Measurements from ENCODE around the gene KLHDC10.

The KLHDC10 gene

GRCh38 chr7:130151591-130152492 is 81.5 kb downstream of the KLHDC10 start:
- no peaks in the 10 kb centered on the region for H3K4me1 ChIP-seq (ENCODE audit: control insufficient read depth, insufficient read depth, low read length)
- no peaks in the 10 kb centered on the region for H3K36me3 ChIP-seq (ENCODE audit: control insufficient read depth, insufficient read depth, low read length)
- H3K27me3 ChIP-seq (ENCODE audit: control insufficient read depth, insufficient read depth, low read length), result no peaks in the 10 kb centered on the region
- H3K9ac ChIP-seq (ENCODE audit: low read length), result no peak overlapping the region
- no peak overlapping the region for H3K27ac ChIP-seq (ENCODE audit: low read depth, low read length)
- H3K9me3 ChIP-seq (ENCODE audit: control insufficient read depth, insufficient read depth, low read depth, low read length), result peaks cover 5% of the 10 kb centered on the region
- no peak overlapping the region for H3K4me3 ChIP-seq (ENCODE audit: low read depth, low read length)

DNA sequence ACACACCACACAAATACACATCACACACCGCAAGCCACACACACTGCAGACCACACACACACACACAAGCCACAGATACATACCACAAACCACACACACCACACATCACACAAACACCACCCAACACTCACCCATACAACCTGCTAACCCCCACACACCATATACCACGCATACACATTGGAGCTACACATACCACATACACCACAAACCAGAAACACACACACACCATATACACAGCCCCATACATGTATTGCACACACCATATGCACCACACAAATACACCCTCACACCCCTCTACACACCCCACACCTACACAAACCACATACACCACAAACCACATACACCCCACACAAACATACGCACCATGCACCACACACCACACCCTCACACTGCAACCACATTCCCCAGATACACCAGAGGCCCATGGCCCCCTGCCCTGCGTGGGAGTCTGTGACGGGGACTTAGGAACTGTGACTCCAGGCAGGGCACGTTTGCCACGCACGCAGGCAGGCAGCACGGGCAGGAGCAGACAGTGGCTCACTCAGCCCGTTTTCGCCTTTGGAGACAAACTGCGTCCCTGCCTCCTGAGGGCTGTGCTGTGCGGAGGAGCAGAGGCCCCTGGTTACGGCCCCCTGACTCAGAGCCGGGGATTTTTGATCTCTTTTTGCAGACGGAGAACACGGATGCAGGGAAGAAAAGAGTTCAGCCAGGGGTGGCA is 82.3 kb downstream of the KLHDC10 start:
- Histone ChIP-seq H3K9ac (ENCODE audit: low read length) (no peak overlapping the region), H3K36me3 (ENCODE audit: control insufficient read depth, insufficient read depth, low read length) (no peaks in the 10 kb centered on the region), H3K9me3 (ENCODE audit: control insufficient read depth, insufficient read depth, low read depth, low read length) (peaks cover 5% of the 10 kb centered on the region), H3K27me3 (ENCODE audit: control insufficient read depth, insufficient read depth, low read length) (no peaks in the 10 kb centered on the region), H3K4me3 (ENCODE audit: low read depth, low read length) (no peak overlapping the region), H3K4me1 (ENCODE audit: control insufficient read depth, insufficient read depth, low read length) (no peaks in the 10 kb centered on the region), H3K27ac (ENCODE audit: low read depth, low read length) (no peak overlapping the region)

DNA sequence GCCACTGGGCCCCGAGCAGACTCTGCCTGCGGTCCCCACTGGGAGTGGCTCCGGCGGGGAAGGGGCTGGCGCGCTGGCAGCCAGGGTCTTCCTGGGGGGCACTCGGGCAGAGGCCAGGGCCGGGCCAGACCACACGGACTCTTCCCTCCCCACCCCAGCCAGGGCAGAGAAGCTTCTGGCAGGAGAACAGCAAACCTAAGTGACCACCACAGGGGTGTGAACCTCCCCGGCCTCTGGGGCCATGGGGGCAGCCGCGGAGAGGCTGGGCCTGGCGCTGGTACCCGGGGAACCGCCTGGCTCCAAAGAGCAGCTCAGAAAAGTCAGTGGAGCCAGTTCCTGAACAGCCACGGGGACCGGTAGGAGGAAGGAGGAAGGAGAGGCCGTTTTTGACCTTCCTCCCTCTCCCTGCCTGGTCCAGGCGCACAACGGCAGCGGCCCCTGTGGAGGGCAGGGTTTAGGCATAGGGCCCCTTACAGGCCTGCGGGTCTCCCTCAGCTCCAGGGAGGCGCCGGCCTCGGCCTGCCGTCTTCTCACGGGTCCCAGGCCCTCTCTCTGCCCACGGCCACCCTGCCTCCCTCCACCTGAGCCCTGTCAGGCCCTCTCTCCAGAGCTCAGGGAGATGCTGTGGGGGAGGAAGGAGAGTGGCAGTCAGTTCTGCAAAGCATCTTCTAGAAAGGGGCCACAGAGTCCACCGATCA is 83.0 kb downstream of the KLHDC10 start:
- Histone ChIP-seq H3K36me3 (ENCODE audit: control insufficient read depth, insufficient read depth, low read length) (peaks cover 3% of the 10 kb centered on the region; the same call in 1 of the 2 replicates), H3K9me3 (ENCODE audit: control insufficient read depth, insufficient read depth, low read depth, low read length) (peaks cover 5% of the 10 kb centered on the region), H3K4me3 (ENCODE audit: low read depth, low read length) (no peak overlapping the region), H3K9ac (ENCODE audit: low read length) (no peak overlapping the region), H3K4me1 (ENCODE audit: control insufficient read depth, insufficient read depth, low read length) (no peaks in the 10 kb centered on the region), H3K27me3 (ENCODE audit: control insufficient read depth, insufficient read depth, low read length) (no peaks in the 10 kb centered on the region), H3K27ac (ENCODE audit: low read depth, low read length) (no peak overlapping the region)

- Histone ChIP-seq H3K27ac (ENCODE audit: low read depth, low read length) (no peak overlapping the region), H3K4me1 (ENCODE audit: control insufficient read depth, insufficient read depth, low read length) (no peaks in the 10 kb centered on the region)
Measured at GRCh38 chr7:130154131-130154500, 83.8 kb downstream of the KLHDC10 start.

DNA sequence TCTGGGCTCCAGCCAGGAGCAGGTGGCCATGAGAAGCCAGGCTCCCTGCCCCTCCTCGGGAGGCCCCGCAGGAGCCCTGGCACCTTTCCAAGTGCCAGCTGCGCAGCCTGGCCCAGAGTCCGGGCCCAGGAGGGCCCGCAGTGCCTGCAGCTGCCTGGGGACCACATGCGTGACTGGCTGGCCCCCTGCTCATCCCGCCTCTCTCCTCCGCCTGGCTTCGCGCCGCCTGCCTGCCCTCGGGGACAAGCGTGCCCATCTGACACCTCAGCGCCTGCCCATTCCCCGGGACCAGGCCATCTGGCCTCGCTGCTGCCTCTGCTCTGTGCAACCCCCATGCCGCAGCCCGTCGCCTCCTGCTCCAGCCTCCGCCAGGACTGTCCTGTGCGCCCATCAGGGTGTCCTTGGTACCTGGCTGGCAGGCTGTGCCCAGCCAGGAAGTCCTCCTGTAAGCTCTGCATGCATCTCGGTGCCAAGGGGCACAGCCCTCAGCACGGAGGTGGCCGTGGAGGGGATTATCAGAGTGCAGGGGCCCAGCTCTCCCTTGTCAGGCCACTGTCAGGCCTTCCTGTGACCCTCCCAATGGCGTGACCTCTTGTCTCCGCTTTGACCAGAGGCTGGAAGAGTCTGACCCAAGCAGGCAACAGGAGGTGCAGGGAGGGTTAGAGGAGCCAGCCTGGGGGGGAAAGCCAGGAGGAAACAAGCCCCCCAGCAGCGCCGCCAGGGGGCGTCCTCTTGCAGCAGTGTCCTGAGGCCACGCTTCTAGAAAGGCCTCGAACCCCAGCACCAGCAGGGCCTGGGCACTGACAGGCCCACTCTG is 84.4 kb downstream of the KLHDC10 start:
- Histone ChIP-seq H3K9me3 (ENCODE audit: control insufficient read depth, insufficient read depth, low read depth, low read length) (peaks cover 5% of the 10 kb centered on the region), H3K27ac (ENCODE audit: low read depth, low read length) (no peak overlapping the region), H3K9ac (ENCODE audit: low read length) (no peak overlapping the region), H3K4me1 (ENCODE audit: control insufficient read depth, insufficient read depth, low read length) (no peaks in the 10 kb centered on the region), H3K4me3 (ENCODE audit: low read depth, low read length) (no peak overlapping the region), H3K27me3 (ENCODE audit: control insufficient read depth, insufficient read depth, low read length) (no peaks in the 10 kb centered on the region), H3K36me3 (ENCODE audit: control insufficient read depth, insufficient read depth, low read length) (peaks cover 6% of the 10 kb centered on the region)

More at GRCh38 chr7:130154131-130154500, 83.8 kb downstream of the KLHDC10 start:
- Histone ChIP-seq H3K36me3 (ENCODE audit: control insufficient read depth, insufficient read depth, low read length) (peaks cover 3% of the 10 kb centered on the region; the same call in 1 of the 2 replicates), H3K27me3 (ENCODE audit: control insufficient read depth, insufficient read depth, low read length) (no peaks in the 10 kb centered on the region), H3K4me3 (ENCODE audit: low read depth, low read length) (no peak overlapping the region), H3K9me3 (ENCODE audit: control insufficient read depth, insufficient read depth, low read depth, low read length) (peaks cover 5% of the 10 kb centered on the region), H3K9ac (ENCODE audit: low read length) (no peak overlapping the region)

- Histone ChIP-seq H3K4me3 (ENCODE audit: low read depth, low read length) (no peak overlapping the region), H3K27me3 (ENCODE audit: control insufficient read depth, insufficient read depth, low read length) (no peaks in the 10 kb centered on the region), H3K9me3 (ENCODE audit: control insufficient read depth, insufficient read depth, low read depth, low read length) (peaks cover 5% of the 10 kb centered on the region), H3K27ac (ENCODE audit: low read depth, low read length) (no peak overlapping the region), H3K4me1 (ENCODE audit: control insufficient read depth, insufficient read depth, low read length) (no peaks in the 10 kb centered on the region), H3K9ac (ENCODE audit: low read length) (no peak overlapping the region), H3K36me3 (ENCODE audit: control insufficient read depth, insufficient read depth, low read length) (peaks cover 20% of the 10 kb centered on the region)
Measured at GRCh38 chr7:130156140-130156539, 85.8 kb downstream of the KLHDC10 start.

- H3K9me3 ChIP-seq (ENCODE audit: control insufficient read depth, insufficient read depth, low read depth, low read length), result peaks cover 5% of the 10 kb centered on the region
- no peak overlapping the region for H3K4me3 ChIP-seq (ENCODE audit: low read depth, low read length)
- H3K9ac ChIP-seq (ENCODE audit: low read length), result no peak overlapping the region
- H3K27me3 ChIP-seq (ENCODE audit: control insufficient read depth, insufficient read depth, low read length), result no peaks in the 10 kb centered on the region
- H3K4me1 ChIP-seq (ENCODE audit: control insufficient read depth, insufficient read depth, low read length), result no peaks in the 10 kb centered on the region
- peaks cover 33% of the 10 kb centered on the region for H3K36me3 ChIP-seq (ENCODE audit: control insufficient read depth, insufficient read depth, low read length)
- H3K27ac ChIP-seq (ENCODE audit: low read depth, low read length), result no peak overlapping the region
Measured at GRCh38 chr7:130157700-130158099, 87.4 kb downstream of the KLHDC10 start.

DNA sequence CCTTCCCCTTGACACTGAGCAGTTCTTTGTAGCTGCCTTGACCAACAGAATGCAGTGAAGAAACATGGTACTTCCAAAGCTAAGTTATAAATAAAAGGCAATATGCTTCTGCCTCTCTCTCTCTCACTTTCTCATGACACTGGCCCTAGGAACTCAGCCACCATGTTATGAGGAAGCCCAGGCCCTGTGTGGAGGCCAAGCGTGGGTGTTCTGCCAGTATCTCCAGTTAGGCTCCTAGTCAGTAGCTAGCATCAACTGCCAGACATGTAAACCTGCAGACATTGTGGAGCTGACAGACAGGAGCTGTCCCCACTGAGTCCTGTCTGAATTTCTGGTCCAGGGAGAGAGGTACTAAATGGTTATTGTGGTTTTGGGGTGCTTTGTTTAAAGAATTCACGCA is 89.7 kb downstream of the KLHDC10 start:
- peaks cover 5% of the 10 kb centered on the region for H3K9me3 ChIP-seq (ENCODE audit: control insufficient read depth, insufficient read depth, low read depth, low read length)
- peaks cover 51% of the 10 kb centered on the region for H3K36me3 ChIP-seq (ENCODE audit: control insufficient read depth, insufficient read depth, low read length)
- H3K4me1 ChIP-seq (ENCODE audit: control insufficient read depth, insufficient read depth, low read length), result no peaks in the 10 kb centered on the region
- no peaks in the 10 kb centered on the region for H3K27me3 ChIP-seq (ENCODE audit: control insufficient read depth, insufficient read depth, low read length)
- H3K9ac ChIP-seq (ENCODE audit: low read length), result no peak overlapping the region
- H3K4me3 ChIP-seq (ENCODE audit: low read depth, low read length), result no peak overlapping the region
- H3K27ac ChIP-seq (ENCODE audit: low read depth, low read length), result no peak overlapping the region

DNA sequence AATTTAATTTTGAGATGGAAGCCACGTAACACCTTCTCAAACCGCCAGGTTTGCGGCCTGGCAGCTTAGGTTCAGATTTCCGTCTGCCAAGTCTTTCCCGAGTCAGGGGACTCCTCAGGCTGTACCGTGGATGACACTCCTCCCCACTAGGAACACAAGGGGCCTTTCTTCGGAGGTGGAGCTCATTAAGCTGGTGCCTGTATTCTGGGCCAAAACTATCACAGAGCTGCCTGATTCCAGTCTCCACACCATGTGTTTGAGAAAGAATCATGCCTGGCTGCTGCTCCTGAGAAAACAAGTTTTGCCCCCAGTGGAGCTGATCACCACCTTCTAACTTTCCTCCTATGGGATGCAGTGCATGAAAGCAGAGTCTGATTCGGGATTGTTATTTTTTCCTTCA is 90.1 kb downstream of the KLHDC10 start:
- H3K9me3 ChIP-seq (ENCODE audit: control insufficient read depth, insufficient read depth, low read depth, low read length), result peaks cover 5% of the 10 kb centered on the region
- H3K27ac ChIP-seq (ENCODE audit: low read depth, low read length), result no peak overlapping the region
- no peaks in the 10 kb centered on the region for H3K4me1 ChIP-seq (ENCODE audit: control insufficient read depth, insufficient read depth, low read length)
- no peak overlapping the region for H3K4me3 ChIP-seq (ENCODE audit: low read depth, low read length)
- peaks cover 54% of the 10 kb centered on the region for H3K36me3 ChIP-seq (ENCODE audit: control insufficient read depth, insufficient read depth, low read length)
- H3K27me3 ChIP-seq (ENCODE audit: control insufficient read depth, insufficient read depth, low read length), result no peaks in the 10 kb centered on the region
- no peak overlapping the region for H3K9ac ChIP-seq (ENCODE audit: low read length)

DNA sequence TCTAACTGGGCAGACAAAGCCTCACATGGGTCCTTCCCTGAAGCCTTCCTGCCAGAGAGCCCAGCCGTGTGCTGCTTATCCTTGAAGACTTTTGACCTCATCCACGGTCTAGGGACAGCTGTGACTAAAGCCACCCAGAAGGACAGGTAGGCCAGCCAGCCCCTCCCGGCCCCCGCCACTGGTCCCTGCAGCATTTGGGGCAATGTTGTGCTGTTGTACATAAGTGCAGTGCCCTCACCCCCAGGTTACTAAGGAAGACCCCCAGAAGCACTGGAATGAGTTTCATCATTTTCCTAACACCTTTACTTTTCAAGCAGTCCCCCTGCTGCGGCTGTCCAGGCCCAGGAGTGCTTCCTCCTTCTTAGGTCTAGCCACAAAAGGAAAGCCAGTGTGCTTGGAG is 91.9 kb downstream of the KLHDC10 start:
- Histone ChIP-seq H3K27me3 (ENCODE audit: control insufficient read depth, insufficient read depth, low read length) (no peaks in the 10 kb centered on the region), H3K4me1 (ENCODE audit: control insufficient read depth, insufficient read depth, low read length) (no peaks in the 10 kb centered on the region), H3K4me3 (ENCODE audit: low read depth, low read length) (no peak overlapping the region), H3K9me3 (ENCODE audit: control insufficient read depth, insufficient read depth, low read depth, low read length) (no peaks in the 10 kb centered on the region), H3K9ac (ENCODE audit: low read length) (no peak overlapping the region), H3K36me3 (ENCODE audit: control insufficient read depth, insufficient read depth, low read length) (peaks cover 69% of the 10 kb centered on the region), H3K27ac (ENCODE audit: low read depth, low read length) (no peak overlapping the region)

All from HUES6 (cell line).